Activated CD4-positive, alpha-beta T cell treated with anti-CD3 and anti-CD28 coated beads for 24 hours (primary cell): ENCODE measurements around the gene SPINDOC.
A peak's percentile ranks its signal among the peaks of the same experiment; 100 is the strongest.
"Not testable (repeated sequence)": the region's sequence is repeated elsewhere in the genome, so short reads cannot be mapped to it uniquely, and the experiment has no call there.

Experiments
- DNase-seq, 2 donors: peaks; one replicate each; pipeline ENCODE4 v3.0.0-alpha.2; 2020; ENCODE audit warnings: low read depth in 2 of 2

The SPINDOC gene

DNA sequence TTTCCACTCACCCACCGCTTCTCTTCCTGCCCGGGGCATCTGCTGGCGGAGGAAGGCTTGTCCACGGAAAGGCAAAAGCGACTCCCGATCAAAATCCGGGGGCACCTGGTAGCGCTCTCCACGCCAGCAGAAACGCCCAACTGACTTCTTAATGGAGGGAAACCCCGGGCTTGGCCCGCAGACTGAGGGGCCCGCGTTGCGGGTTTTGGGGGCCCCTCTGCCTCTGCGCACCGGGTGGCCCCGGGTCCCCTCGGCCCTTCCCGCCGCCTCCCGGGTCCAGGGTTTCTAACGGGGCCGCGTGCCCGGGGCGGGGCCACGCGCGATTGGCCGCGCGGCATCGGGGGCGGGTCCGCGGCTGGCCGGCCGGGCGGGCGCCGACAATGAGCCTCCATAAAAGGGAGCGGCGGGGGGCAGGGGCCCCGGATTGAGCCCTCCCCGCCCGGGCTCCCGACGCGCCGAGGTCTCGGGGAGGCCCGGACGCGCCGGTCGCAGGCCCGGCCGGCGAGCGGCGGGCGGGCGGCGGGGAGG lies at the start of gene SPINDOC:
SPINDOC (plus strand) TSS at position 422 of the 528 bp plus-strand sequence. CDS start 231 bp downstream, outside the sequence.
- peak; percentile 46 to 57 for DNase-seq

DNA sequence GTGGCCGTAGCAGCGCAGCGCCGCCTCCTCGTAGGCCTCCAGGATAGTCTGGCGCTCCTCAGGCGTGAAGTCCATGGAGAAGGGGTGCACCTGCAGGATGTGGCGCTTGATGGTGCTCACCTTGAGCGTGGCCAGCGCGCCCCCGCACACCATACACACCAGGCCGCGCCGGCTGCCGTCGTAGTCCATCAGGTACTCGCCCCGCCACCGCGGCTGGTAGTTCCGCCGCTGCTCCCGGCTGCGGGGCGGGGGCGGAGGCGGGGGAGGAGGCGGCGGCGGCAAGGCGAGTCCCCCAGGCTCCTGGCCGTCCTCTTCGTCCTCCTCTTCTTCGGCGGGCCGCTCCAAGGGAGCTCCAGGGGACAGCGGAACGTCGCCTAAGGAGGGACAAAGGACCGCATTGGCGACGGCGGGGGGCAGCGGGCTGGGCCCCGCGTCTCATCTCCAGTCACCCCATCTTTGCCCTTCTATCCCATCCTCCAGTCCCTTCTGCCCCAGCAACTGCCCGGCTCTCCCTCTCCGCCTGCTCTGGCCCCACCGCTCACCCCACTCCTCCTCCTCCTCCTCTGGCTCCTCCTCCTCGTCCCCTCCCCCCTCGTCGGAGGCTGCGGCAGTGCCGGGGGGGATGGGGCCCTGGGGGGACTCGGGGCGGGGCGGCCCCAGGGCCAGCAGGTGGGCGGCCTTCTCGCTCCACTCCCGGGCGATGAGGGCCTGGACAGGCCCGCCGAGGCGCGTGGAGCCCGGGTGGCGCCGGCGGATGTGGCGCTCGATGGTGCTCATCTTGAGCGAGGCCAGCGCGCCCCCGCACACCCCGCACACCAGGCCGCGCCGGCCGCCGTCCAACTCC lies 49.5 kb upstream of the SPINDOC start:
- DNase-seq: no peak

DNA sequence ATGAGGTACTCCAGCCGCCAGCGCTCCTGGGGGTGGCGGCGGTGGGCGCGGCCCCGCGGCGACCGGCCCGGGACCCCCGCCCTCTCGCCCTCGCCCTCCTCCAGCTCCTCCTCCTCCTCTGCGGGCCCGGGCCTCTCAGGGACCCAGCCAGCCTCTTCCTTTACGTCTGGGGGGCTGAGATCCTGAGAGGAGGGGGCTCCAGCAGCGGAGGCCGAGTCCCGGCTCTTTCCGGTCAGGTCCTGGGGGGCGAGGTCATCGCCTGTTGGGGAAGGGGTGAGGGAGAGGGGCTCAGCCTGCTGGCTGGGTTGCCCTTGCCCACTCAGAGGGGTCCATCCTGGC lies 48.9 kb upstream of the SPINDOC start:
- no peak for DNase-seq

GRCh38 chr11:63764679-63765647 lies 48.3 kb upstream of the SPINDOC start:
- no peak for DNase-seq

- DNase-seq: no peak
Observed at GRCh38 chr11:63765688-63766241, 47.5 kb upstream of the SPINDOC start.

DNA sequence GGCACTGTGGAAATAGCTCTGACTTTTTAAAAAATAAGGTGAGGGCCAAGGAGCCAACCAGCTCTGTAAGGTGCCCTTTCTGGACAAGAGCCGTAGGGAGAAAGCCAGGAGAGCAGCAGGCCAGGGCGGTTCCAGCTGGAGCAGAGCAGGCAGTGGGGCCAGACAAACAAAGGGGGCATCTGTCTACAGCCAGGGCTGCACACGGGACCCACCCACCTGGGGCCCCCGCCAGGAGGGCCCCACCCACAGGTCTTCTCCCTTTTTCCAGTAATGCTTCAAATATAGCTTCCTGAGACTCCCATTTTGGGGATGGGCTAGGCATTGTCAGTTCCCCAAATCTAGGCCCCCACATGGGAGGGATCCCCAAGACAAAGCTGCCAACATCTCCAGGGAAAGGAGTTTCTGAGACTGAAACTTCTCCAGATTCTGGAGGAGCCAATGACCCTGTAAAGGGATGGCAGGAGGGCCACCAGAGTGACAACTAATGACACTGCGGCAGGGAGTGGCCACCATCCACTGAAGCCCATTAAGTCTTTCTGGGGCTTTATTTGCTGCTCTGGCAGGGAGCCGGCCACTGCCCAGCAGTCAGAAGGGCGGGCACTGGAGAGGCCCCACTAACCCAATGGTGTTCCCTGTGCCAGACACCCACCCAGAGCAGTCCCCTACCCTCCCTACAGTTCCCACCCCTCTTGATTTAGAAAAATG lies 46.6 kb upstream of the SPINDOC start:
- no peak for DNase-seq

- no peak for DNase-seq
Observed at GRCh38 chr11:63767267-63767564, 46.0 kb upstream of the SPINDOC start.

DNA sequence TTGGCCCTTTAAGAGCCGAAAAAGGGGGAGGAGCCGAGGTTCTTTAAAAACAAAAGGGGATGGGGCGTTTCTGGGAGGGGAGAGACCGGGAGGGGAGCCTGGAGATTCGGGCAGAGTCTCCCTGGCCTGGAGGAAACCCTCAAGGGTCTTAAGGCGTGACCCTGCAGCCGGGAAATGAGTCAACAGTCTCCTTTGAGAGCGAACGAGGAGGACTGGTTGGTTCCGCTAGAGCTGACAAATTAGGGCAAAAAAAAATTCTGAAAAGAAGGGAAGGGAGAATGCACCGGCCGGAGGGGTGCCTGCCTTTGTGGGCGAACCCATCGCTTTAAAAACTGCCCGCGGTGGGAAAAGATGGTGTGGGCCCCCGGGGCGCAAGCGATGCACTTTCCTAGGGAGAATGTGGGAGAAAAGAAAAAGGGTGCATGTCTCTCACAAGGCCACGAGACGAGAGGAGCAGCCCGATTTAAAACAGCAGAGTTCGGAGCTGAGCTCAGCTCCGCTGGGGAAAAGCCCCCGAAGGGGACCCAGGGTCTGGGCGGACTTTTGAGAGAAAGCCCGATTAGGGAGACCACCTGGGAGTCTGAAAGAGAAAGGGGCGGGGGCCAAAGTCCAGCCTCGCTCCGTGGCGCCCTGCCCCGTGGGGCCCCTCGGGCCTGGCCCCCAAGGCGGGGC lies 45.6 kb upstream of the SPINDOC start:
- DNase-seq: peak in 1 of 2 donors; percentile 27

DNA sequence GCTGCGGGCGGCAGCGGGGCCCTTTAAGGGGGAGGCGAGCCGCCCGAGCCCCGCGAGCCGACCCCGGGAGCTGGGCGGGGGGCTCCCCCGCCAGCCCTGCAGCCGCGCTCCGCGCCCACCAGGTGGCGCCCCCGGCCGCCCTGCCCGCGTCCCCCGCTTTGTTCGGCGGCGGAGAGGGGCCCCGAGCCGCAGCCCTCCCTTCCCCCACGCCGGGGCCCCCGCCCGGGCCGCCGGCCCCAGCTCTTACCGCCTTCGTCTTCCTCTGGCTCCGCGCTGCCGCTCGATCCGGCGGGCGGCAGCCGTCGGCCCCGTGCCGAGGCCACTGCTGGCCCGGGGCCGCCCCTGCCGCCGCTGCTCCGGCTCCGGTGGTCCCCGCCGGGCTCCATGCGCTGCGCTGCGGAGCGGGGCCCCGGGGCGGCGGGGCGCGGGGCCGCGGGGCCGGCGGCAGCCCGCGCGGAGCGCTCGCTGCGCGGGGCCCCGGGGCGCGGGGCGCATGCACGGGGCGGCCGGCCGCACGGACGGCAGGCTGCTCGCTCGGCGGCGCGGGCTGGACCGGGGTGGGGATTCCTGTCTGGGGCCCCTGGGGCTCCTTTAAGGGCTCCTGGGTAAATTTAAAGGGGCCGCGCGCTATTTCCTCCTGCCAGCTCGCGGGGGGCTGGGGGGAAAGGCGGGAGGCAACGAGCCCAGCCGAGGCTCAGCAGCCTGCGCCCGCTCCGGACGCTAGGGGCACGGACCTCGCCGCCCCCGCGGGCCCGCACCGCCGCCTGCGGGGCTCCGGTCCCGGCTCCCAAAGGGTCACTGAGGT lies 44.8 kb upstream of the SPINDOC start, which contains the start of gene ZFTA:
ZFTA (minus strand) TSS at position 539 of the 805 bp plus-strand sequence; CDS start at position 386, 153 bp downstream.
- peak; percentile 33 to 36 for DNase-seq

- peak in 1 of 2 donors; percentile 7 for DNase-seq
Observed at GRCh38 chr11:63769042-63769713, 44.1 kb upstream of the SPINDOC start.

DNA sequence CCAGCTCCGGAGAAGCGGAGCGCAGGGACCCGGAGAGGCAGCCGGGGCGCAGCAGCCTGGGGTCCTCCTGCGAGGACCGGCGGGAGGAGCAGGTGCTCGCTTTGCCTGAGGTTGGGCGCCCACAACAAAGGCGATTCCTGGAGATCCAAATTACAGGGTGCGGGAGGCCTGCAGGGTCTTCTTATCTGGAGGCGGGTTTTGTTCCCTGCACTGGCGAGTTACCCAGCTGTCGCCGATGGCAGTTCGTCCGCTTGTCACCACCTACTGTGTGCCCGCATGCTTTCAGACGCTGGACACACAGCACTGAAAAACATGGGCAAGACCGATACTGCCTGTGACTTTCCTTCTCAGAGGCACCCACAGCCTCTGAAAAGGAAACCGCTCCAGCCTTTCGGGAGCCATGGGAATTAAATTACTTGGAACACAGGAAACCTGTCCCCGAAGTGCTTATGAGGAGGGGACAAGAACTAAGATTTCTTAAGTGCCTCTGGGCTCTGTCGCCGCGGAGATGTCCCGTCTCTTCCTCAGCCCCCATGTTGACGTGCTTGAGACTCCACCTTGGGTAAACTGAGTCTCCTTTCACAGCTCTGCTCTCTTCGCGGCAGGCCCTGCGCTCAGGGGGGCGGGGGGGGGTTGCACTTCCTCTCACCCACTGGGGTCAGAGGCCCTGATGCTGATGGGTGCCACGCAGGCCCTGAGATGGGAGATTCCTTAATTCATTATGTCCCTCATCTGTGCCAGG lies 43.4 kb upstream of the SPINDOC start:
- no peak for DNase-seq

DNA sequence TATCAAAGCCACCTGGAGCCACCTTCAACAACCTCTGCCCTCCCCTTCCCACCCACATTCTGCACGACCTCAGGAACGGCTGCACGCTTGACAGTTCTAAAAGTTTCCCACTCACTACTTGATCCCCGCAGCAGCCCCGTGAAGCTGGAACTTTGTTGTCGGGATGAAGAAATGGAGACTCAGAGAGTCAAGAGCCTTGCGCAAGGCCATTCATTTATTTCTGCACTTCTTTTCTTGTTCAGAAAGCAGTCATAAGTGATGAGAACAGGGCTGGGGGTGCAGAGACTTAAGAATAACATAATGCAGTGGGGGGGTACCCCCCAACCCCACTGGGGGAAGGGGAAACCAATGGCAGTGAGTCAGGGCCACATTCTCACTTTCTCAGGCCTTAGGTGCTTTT lies 42.5 kb upstream of the SPINDOC start:
- no peak for DNase-seq

DNA sequence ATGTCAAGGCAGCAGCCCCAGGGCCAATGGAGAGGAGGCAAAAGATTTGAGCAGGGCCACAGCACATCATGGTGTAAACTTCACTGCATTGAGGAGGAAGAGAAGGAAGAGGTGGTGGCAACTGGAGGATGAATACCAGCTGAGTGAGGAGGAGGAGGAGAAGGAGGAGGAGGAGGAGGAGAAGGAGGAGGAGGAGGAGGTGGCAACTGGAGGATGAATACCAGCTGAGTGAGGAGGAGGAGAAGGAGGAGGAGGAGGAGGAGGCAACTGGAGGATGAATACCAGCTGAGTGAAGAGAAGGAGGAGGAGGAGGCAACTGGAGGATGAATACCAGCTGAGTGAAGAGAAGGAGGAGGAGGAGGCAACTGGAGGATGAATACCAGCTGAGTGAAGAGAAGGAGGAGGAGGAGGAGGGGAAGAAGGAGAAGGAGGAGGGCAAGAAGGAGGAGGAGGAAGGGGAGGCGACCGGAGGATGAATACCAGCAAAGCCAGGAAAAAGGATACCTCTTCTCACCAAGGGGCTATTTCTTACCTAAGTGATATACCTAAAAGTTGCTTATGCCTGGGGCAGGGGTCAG lies 41.4 kb upstream of the SPINDOC start:
- not testable (repeated sequence) for DNase-seq

DNA sequence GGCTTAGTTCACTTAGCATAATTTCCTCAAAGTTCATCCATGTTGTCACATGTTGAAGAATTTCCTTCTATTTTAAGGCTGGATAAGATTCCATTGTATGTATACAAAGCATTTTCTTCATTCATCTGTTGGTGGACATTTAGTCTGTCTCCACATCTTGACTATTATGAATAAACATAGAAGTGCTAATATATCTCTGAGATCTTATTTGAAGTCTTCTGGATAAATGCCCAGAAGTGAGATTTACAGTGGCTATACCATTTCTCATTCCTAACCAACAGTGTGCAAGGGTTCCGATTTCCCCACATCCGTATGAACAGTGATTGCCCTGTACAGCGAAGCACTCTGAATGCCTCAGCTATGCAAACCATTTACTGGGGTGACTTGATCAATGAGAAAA lies 38.1 kb upstream of the SPINDOC start:
- DNase-seq: no peak

DNA sequence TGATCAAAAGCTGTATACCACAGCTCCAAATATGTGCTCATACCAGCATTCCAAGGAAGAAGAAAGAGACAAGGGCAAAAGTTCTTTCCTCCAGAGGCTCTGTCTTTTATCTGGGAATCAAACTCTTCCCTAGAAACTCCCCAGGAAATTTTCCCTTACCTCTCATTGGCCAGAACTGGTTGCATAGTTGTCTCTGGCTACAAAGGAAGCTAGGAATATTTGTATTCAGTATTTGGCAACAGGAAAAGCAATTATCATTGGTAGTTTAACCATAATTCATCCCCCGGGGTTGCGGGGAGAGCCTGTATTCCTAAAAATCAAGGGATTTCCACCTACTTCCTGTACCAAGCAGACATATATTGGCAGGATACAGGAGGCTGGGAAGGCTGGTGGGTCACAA lies 34.2 kb upstream of the SPINDOC start:
- DNase-seq: no peak

DNA sequence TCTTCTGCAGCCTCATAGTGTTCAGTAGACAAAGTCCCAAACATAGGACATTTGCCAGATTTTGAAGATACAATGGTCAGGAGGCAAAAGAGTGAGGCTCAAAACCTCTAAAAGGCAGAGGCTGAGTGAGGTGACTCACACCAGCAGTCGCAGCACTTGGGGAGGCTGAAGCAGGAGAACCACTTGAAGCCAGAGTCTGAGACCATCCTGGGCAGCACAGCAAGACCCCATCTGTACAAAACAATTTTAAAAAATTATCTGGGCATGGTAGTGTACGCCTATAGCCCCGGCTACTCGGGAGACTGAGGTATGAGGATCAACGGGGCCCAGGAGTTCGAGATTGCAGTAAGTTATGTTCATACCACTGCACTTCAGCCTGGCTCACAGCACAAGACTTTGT lies 30.5 kb upstream of the SPINDOC start:
- no peak for DNase-seq

DNA sequence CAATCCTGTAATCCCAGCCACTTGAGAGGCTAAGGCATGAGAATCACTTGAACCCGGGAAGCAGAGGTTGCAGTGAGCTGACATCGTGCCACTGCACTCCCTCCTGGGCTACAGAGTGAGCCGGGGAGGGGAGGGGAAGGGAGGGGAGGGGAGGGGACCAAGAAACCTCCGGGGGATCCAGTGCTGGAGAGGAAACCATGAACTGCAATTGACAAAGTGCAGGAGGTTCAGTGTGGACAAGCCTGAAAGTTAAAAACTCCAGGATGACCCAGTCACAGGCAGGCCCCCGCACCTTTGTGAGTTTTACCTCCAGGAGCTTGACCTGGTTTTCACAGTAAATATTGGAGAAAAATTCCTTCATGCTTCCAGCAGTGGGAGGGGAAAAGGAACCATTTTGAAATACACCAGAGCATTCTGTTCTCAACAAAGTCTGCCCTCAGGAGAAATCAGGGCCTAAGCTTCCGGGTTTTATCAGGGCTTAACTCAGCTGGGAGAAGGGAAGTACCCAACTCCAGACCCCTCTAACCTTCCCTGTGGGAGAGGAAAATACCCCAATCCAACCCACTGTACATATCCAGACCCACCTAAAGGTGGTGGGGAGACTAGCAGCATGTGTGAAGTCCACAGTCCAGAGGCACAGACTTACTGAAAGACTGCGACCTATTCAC lies 29.2 kb upstream of the SPINDOC start:
- no peak for DNase-seq

- DNase-seq: no peak
Observed at GRCh38 chr11:63785823-63786222, 27.4 kb upstream of the SPINDOC start.
